ENCODE results near the gene HK1.
"Not testable (repeated sequence)": the region's sequence is repeated elsewhere in the genome, so short reads cannot be mapped to it uniquely, and the experiment has no call there.

The HK1 gene

DNA sequence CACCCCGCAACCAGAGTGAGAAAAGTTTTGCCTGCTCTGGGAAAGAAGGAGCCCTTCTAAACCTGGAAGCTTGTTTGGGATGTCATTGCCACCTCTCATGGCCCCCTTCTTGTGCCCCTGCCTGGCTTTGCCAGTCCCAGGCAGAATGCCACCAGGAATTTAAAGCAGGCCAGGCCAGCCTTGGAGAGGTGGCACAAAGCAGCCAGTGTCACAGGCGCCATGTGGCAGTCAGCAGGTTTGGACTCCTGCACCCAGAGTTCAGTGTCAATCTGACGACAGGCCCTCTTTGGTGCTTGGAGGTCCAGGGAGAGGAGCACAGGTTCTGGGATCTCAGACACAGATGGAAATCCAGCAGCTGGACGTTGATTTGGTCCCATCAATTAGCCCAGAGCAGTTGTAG lies 12.7 kb downstream of the HK1 start:
- DNase-seq, result peak in 11 of 42 donors; percentile 10 to 45 (median 19)
- intact Hi-C loops (cut with DNase I), result no loop called here

DNA sequence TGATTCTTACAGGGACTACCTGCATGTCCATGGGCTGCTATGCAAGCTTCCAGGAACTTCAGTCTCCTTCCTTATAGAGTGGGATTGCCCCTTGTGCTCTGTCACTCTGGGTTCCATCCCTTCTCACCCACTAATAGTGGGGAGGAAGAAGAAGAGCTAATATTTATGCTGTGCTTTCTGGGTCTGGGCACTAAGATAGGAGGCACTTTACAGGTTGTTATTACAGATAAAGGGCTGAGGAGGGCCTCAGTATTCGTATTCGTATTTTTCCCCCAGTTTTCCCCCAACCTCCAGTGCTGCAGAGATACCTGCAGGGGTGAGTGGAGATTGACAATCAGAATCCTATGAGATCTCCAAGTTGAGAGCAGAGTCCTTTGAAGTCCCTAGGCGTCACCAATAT lies 14.2 kb downstream of the HK1 start:
- no peak for DNase-seq
- intact Hi-C loops (cut with DNase I), result no loop called here

GRCh38 chr10:69295027-69295636 lies 16.8 kb downstream of the HK1 start:
- DNase-seq, result no peak

GRCh38 chr10:69303632-69304051 lies 25.3 kb downstream of the HK1 start:
- no peak for DNase-seq
- intact Hi-C loops (cut with DNase I), result no loop called here

More at GRCh38 chr10:69295027-69295636, 16.8 kb downstream of the HK1 start:
- intact Hi-C loops (cut with DNase I), result no loop called here

- DNase-seq, result no peak
- intact Hi-C loops (cut with DNase I), result no loop called here
Observed at GRCh38 chr10:69306421-69306820, 28.1 kb downstream of the HK1 start.

DNA sequence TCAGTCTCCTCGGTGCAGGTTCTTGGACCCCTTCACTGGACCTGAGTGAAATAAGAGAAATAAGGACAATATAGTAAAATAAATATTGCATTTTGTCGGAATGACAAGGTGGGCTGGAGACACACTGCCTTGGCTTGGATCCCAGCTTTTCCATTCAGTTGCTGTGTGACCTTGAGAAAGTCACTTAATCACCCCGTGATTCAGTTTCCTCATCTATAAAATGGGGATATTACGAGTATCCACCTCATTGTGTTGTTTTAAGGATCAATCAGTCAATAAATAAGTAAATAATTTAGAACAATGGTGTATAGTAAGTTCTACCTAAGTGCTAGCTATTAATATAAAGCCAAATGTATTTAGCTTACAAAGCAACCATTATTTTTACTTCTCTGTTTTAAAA lies 29.1 kb downstream of the HK1 start:
- intact Hi-C loops (cut with DNase I), result no loop called here
- DNase-seq, result no peak

GRCh38 chr10:69308304-69308703 lies 30.0 kb downstream of the HK1 start:
- DNase-seq; intact Hi-C loops (cut with DNase I): not testable (repeated sequence)

DNA sequence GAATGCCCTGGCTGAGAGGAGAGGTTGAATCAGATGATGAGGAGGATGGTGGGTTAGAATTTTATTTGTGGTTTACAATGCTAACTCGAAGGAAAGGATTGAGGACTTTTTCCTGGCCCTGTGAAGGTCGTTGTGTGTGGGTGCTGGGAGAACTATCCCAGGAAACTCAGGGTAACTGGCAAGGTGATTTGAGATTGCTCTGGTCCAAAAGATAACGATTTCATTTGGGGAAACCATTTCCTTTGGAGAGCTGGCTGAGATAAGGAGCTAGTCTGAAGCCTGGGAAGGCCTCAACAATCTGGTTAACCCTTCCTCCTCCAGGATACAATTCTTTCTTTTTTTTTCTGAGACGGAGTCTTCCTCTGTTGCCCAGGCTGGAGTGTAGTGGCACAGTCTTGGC lies 33.0 kb downstream of the HK1 start:
- intact Hi-C loops (cut with DNase I), result no loop called here
- DNase-seq, result no peak

DNA sequence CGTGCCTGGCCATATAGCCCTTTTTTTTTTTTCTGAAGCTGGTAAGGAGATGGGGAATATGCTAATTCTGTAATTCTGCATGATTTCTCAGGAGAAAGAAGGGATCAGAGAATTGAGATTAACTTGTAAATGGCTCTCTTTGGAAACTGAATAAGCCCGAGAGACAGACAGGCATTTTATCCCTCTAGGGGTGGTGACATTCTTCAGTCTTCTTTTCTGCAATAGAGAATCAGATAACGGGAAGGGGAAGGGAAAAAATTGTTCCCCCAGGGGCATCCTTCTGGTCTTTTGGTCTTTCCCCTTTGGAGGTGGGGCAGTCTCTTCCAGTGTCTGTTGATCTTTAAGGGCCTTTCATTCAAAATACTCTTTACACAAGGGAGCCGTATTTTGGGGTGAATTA lies 34.2 kb downstream of the HK1 start:
- no peak for DNase-seq
- intact Hi-C loops (cut with DNase I), result no loop called here

- intact Hi-C loops (cut with DNase I), result no loop called here
Observed at GRCh38 chr10:69315100-69315542, 36.8 kb downstream of the HK1 start.

GRCh38 chr10:69315610-69316312 lies 37.5 kb downstream of the HK1 start:
- no peak for DNase-seq
- intact Hi-C loops (cut with DNase I), result no loop called here

More at GRCh38 chr10:69315100-69315542, 36.8 kb downstream of the HK1 start:
- DNase-seq, result no peak

DNA sequence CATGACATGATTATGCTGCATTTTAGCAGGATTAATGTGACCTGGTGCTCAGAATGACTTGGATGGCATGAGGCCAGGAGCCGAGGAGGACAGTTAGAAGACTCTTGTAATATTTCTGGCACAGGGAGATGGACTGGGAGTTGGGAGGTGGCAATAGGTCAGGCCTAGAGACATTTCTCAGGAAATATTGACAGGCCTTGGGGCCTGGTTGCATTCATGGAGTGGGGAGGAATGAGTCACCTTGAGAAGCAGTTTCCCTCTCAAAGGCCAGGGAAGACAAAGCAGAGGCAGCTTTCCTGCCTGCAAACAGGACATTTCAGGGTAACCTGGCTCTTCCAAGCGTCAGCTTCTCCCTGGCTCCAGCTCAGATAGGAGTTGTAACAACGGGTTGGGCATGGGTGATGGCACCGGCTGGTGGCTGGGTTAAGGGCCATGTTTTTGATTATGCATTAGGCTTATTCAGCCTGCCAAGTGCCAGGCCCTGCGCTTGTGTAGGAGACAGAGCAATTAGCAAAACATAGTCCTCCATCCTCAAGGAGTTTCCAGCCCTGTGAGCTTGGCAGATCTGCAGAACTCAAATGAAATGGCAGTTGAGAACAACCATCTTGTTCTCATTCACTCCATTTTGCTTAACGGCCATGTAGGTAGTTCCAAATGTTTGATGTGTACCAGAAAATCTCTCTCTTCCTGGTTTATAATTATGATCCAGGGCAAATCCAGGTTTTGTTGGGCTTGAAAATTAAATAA lies 38.2 kb downstream of the HK1 start:
- DNase-seq, result no peak
- intact Hi-C loops (cut with DNase I), result no loop called here

DNA sequence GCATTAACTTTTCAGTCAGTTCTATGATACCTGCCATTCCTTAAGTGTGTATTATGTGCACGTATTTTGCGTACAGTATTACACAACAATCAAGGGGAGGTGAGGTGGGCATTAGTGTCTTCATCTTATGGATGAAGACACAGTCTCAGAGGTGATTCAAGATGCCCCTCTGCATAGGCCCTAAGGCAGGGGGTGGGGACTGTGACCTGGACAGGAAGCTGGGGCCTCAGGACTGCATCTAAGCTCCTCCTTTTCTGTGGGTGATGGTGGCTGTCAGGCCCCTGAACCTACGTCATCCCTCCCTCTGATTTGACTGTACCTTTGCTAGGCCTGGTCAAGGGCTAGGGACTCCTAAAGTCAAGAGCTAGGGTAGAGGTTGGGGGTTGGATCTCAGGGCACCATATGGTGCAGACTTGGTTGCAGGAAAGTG lies 38.9 kb downstream of the HK1 start:
- DNase-seq, result no peak
- intact Hi-C loops (cut with DNase I), result no loop called here

- intact Hi-C loops (cut with DNase I), result no loop called here
- no peak for DNase-seq
Observed at GRCh38 chr10:69317626-69318105, 39.4 kb downstream of the HK1 start.

DNA sequence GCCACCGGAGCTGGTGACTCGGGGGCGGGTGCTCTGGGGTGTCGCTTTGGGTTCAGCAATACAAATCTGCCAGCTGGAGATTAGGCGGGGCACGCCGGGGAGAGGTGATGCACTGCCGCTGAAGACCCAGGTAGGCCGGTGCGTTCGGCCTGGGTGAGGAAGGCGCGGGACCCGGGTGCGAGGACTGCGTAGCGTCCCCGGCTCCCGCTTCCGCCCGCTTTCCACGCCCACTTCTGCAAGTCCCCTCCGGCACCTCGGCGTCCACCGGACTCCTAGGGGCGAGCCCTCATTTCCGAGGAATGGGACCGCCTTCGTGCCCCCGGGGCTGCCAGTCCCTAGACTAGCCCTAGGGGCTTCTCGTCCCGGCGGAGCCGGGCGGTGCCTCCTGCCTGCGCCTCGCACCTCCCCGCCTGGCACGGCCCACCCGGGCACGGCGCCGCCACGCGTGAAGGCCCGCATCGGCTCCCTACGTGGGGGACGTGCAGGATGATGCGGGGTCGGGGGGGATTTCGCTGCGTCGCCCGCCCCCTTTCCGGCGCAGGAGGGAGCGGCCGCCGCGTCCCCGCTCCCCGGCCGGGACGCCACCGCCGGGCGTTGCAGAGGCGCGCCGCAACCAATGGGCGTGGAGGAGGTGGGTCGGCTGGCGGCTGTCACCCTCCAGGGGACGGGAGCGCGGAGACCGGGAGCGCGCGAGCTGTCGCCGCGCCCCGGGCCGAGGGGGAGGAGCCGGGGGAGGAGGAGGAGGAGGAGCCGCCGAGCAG lies 40.0 kb downstream of the HK1 start:
- intact Hi-C loops (cut with DNase I), result no loop called here
- peak; percentile 58 to 95 (median 89) for DNase-seq

GRCh38 chr10:69318867-69319727 lies 40.8 kb downstream of the HK1 start:
- intact Hi-C loops (cut with DNase I), result no loop called here
- DNase-seq, result peak; percentile 24 to 81 (median 61)

DNA sequence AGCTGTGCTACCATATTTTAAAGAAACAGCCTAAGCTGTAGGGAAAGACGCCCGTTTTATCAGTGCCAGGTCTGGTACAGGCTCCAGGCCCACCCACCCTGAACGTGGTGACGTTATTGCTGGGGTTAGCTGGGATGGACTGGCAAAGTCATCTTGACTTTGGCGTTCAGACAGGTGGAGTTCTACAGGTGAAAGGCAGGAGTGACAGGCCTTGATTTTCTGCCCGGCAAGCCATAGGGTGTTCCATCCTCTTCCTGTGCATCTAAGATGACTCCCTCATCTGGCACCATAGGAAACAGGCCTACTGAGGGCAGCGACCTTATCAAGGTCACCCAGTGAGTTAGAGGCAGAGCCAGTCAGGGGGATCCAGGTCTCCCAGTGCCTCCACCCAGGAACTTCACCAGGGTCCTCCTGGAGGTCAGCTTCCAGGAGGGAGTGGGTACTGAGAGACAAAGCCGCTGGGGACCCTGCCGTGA lies 41.6 kb downstream of the HK1 start:
- DNase-seq, result peak in 1 of 42 donors; percentile 11
- intact Hi-C loops (cut with DNase I), result no loop called here

DNA sequence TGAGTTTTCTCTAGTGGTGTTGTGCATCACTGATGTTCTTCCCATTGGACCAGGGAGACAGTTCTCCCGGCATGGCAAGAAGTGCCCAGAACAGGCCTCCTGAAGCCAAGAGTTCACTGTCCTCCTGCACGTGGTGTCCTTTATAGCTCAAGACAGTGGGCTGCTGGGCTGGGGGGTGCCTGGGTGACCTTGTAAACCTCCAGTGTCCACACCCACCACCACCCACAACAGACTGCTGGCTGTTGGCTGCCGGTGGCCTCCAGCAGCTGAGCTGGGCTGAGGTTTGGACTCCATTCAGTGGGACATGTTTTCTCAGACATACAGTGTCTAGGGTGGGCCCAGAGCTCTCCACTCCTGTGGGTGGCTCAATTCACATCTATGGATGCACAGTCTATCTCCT lies 42.2 kb downstream of the HK1 start:
- intact Hi-C loops (cut with DNase I), result no loop called here
- DNase-seq, result no peak
